ENCODE measurements around the gene EIF4B.

Gene EIF4B

GRCh38 chr12:53071591-53072551 is 65.6 kb downstream of the EIF4B start:
- no peak for DNase-seq

- DNase-seq: no peak
Observed at GRCh38 chr12:53073881-53074280, 67.6 kb downstream of the EIF4B start.

GRCh38 chr12:53074283-53074998 is 68.2 kb downstream of the EIF4B start:
- no peak for DNase-seq

GRCh38 chr12:53074999-53075370 is 68.7 kb downstream of the EIF4B start:
- DNase-seq: no peak

- DNase-seq: no peak
Observed at GRCh38 chr12:53076461-53076860, 70.2 kb downstream of the EIF4B start.

- DNase-seq: no peak
Observed at GRCh38 chr12:53077030-53077429, 70.8 kb downstream of the EIF4B start.

GRCh38 chr12:53078425-53079225 is 72.4 kb downstream of the EIF4B start:
- no peak for DNase-seq

- peak; percentile 96 for DNase-seq
Observed at GRCh38 chr12:53079226-53080117, 73.2 kb downstream of the EIF4B start, which contains the start of gene SPRYD3. Gene SPRYD3 (minus strand): TSS chr12:53079390. CDS start chr12:53079333, 57 bp downstream.

GRCh38 chr12:53082637-53083175 is 76.5 kb downstream of the EIF4B start:
- no peak for DNase-seq

- no peak for DNase-seq
Observed at GRCh38 chr12:53086361-53086760, 80.1 kb downstream of the EIF4B start.

GRCh38 chr12:53090105-53090504 is 83.8 kb downstream of the EIF4B start:
- DNase-seq: no peak

GRCh38 chr12:53090554-53090953 is 84.3 kb downstream of the EIF4B start:
- DNase-seq: no peak

GRCh38 chr12:53091756-53092155 is 85.5 kb downstream of the EIF4B start:
- DNase-seq: no peak
